Caco-2 (cell line): ENCODE measurements around the gene LEMD1. TPM values are rescaled to one million over a fixed set of nuclear protein-coding genes. Genes with fewer than 3 reads are reported as not detected.

Experiments used
- BruUV-seq: library from RNA; stranded (reverse); fragments of 400-500 nt; replicated peaks from 2 replicates; lab custom pipeline; 2021; lab: Mats Ljungman, UMichigan
- CTCF ChIA-PET: fragments of 300-600 bp; sonication (Branson Sonifier 250); formaldehyde crosslinking; loops from one replicate; lab custom pipeline; 2022; ENCODE audit warnings: antibody characterized with exemption; lab: Charles Lee
- POLR2A ChIA-PET: fragments of 300-600 bp; sonication (Branson Sonifier 250); formaldehyde crosslinking; loops from one replicate; lab custom pipeline; 2022; ENCODE audit warnings: antibody characterized with exemption; lab: Charles Lee
- DNase-seq, 2 experiments: peaks; one replicate each; pipeline versions ENCODE4 v3.0.0 to v3.0.0-alpha.2; 2020 to 2022
- H3K27me3 ChIP-seq: replicated peaks from 2 replicates; pipeline ENCODE4 v1.6.0; 2011; ENCODE audit warnings: low read length; ENCODE audit not compliant: control insufficient read depth, insufficient read depth
- H3K36me3 ChIP-seq: 2 replicates; pipeline ENCODE4 v1.5.1; 2011; ENCODE audit warnings: low read length; ENCODE audit not compliant: control insufficient read depth, insufficient read depth
- H3K4me1 ChIP-seq: fragments of 250-450 bp; sonication (Bioruptor Pico); 2 replicates; pipeline ENCODE4 v1.5.1; 2020; ENCODE audit warnings: mild to moderate bottlenecking
- H3K4me3 ChIP-seq: 2 replicates; pipeline ENCODE4 v1.5.1; 2011; ENCODE audit warnings: low read depth, mild to moderate bottlenecking, control low read depth, low read length
- H3K9me3 ChIP-seq: fragments of 250-450 bp; sonication (Bioruptor Pico); 2 replicates; pipeline ENCODE4 v1.5.1; 2020; ENCODE audit warnings: mild to moderate bottlenecking, moderate library complexity
- H3K27ac Mint-ChIP-seq: one replicate; pipeline ENCODE4 v1.8.0; 2022; ENCODE audit warnings: mixed read lengths; ENCODE audit not compliant: unreplicated experiment
- H3K27me3 Mint-ChIP-seq: one replicate; pipeline ENCODE4 v1.8.0; 2022; ENCODE audit warnings: mixed read lengths; ENCODE audit not compliant: insufficient read depth, unreplicated experiment
- H3K36me3 Mint-ChIP-seq: one replicate; pipeline ENCODE4 v1.8.0; 2022; ENCODE audit warnings: mild to moderate bottlenecking, mixed read lengths; ENCODE audit not compliant: insufficient read depth, unreplicated experiment
- H3K4me1 Mint-ChIP-seq: one replicate; pipeline ENCODE4 v1.8.0; 2022; ENCODE audit warnings: low read depth, mixed read lengths; ENCODE audit not compliant: unreplicated experiment
- H3K4me3 Mint-ChIP-seq: one replicate; pipeline ENCODE4 v1.8.0; 2022; ENCODE audit warnings: mild to moderate bottlenecking, moderate library complexity, mixed read lengths; ENCODE audit not compliant: unreplicated experiment
- H3K9me3 Mint-ChIP-seq: one replicate; pipeline ENCODE4 v1.8.0; 2022; ENCODE audit warnings: mixed read lengths; ENCODE audit not compliant: unreplicated experiment
- CTCF ChIP-seq, 2 experiments: fragments of 200-600 bp in 1 of 2; IDR thresholded peaks; 1 replicate in 1 of 2; 2 replicates in 1 of 2; pipeline versions ENCODE4 v1.5.1 to v1.8.0; 2011 to 2022; ENCODE audit warnings: antibody characterized with exemption in 1 of 2, control low read depth in 1 of 2, inconsistent platforms in 1 of 2, low read depth in 1 of 2, low read length in 1 of 2, mild to moderate bottlenecking in 1 of 2, moderate library complexity in 1 of 2; ENCODE audit not compliant: insufficient read depth in 1 of 2, severe bottlenecking in 1 of 2, unreplicated experiment in 1 of 2
- intact Hi-C: fragments of 100-400 bp; cut with micrococcal nuclease; formaldehyde crosslinking; loops from one replicate; pipeline ENCODE4 v1.10.0; 2022; ENCODE audit not compliant: unreplicated experiment
- total RNA-seq: library from RNA; stranded (reverse); gene quantifications from 2 replicates; pipeline ENCODE4 v1.2.3, GENCODE V29; 2022

LEMD1 gene
- total RNA-seq, 1 experiment from 2014 or later: not detected

DNA sequence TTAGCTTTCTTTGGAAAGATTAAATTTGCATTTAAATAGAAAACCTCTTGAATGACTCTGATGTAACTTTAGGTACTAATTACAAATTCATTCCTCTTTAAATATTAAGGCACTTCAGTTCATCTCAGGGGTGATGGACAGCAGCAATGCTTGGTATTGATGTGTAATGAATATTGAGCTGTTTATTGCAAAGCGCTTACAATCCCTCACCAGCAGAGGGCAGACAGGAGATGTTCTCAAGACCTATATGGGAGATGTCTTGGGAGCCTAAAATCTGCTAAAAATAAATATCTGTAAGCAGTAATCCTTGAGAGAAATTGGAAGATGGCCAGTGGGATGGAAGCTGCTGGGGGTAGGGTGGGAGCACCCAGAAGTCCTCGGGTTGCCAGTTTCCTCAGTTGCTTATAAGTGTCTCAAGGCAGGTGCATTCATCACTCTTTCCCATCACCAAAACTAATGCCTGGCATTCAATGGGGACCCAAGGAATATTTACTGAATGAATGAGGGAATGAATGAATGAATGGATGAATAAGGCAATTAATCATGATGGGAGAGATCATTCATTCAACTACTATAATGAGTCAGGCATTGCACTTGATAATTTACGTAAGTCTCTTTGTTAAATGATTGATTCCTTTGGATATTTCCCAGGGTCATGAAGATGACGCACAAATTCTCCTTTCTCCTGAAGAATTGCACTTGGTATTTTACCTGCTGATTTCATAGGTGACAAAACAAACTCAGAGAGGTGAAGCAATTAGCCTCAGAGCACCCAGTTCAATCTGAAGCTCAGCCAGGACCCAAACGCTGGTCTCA is 67.4 kb downstream of the LEMD1 start:
- ChIA-PET CTCF (interaction anchor here (0.5 to 2.8 kb wide), 37 partner anchors 9 to 1258 kb away, joined by 3 to 90 read pairs (median 4); no protein-coding TSS in a partner anchor), POLR2A (interaction anchor here (0.6 kb wide), 1 partner anchor 81 kb away, joined by 3 read pairs; no protein-coding TSS in a partner anchor)
- H3K27me3 Mint-ChIP-seq: peaks cover 12% of the 10 kb centered on the region
- Histone ChIP-seq H3K9me3 (no peaks in the 10 kb centered on the region), H3K4me1 (peaks cover 4% of the 10 kb centered on the region; the same call in 1 of the 2 replicates), H3K36me3 (no peaks in the 10 kb centered on the region), H3K4me3 (no peak overlapping the region), H3K27me3 (no peaks in the 10 kb centered on the region)
- no peak overlapping the region for H3K4me3 Mint-ChIP-seq
- no peaks in the 10 kb centered on the region for H3K9me3 Mint-ChIP-seq
- intact Hi-C loops: loop anchor here (1.0 kb wide), 2 partner anchors 131 to 170 kb away; no protein-coding TSS in a partner anchor
- H3K27ac Mint-ChIP-seq: no peak overlapping the region
- peak; percentile 80 to 85 for TF ChIP-seq CTCF (IDR thresholded peaks at IDR 0.05; ENCODE audit: insufficient read depth in 1 of 2, low read depth in 1 of 2, low read length in 1 of 2, severe bottlenecking in 1 of 2, unreplicated experiment in 1 of 2)
- no peaks in the 10 kb centered on the region for H3K36me3 Mint-ChIP-seq
- DNase-seq: peak; percentile 57 to 63
- H3K4me1 Mint-ChIP-seq: peaks cover 6% of the 10 kb centered on the region
- no TSS peak for BruUV-seq

GRCh38 chr1:205353612-205354011 is 68.2 kb downstream of the LEMD1 start:
- H3K4me3 ChIP-seq: no peak overlapping the region
- ChIA-PET POLR2A (no interaction called here), CTCF (interaction anchor here (0.6 to 2.8 kb wide), 35 partner anchors 9 to 1023 kb away, joined by 3 to 90 read pairs (median 4); partner anchors contain the start of gene CDK18)
- Mint-ChIP-seq H3K4me3 (no peak overlapping the region), H3K27ac (no peak overlapping the region), H3K4me1 (peaks cover 6% of the 10 kb centered on the region), H3K36me3 (no peaks in the 10 kb centered on the region), H3K27me3 (peaks cover 8% of the 10 kb centered on the region), H3K9me3 (no peaks in the 10 kb centered on the region)
- TF ChIP-seq CTCF (IDR thresholded peaks at IDR 0.05; ENCODE audit: insufficient read depth in 1 of 2, low read depth in 1 of 2, low read length in 1 of 2, severe bottlenecking in 1 of 2, unreplicated experiment in 1 of 2): no peak
- intact Hi-C loops: loop anchor here (1.0 kb wide), 1 partner anchor 132 kb away; no protein-coding TSS in a partner anchor
- no peaks in the 10 kb centered on the region for H3K36me3 ChIP-seq
- H3K4me1 ChIP-seq: peaks cover 4% of the 10 kb centered on the region; the same call in 1 of the 2 replicates
- no peaks in the 10 kb centered on the region for H3K9me3 ChIP-seq
- no peaks in the 10 kb centered on the region for H3K27me3 ChIP-seq
- BruUV-seq: no TSS peak
- DNase-seq: no peak

DNA sequence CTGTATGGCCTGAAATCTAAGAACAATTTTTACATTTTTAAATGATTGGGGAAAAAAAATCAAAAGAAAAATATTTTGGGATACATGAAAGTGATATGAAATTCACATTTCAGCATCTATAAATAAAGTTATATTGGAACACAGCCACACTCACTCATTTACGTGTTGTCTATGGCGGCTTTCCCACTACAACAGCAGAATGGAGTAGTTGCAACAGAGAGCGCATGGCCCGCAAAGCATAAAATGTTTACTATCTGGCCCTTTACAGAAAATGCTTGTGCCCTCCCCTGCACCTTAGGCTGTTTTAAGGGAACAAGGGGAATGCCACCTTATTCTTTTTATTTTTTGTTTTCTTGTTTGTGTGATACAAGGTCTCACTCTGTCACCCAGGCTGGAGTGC is 68.7 kb downstream of the LEMD1 start:
- POLR2A ChIA-PET: no interaction called here

More for the DNA sequence above, 68.7 kb downstream of the LEMD1 start:
- Mint-ChIP-seq H3K36me3 (no peaks in the 10 kb centered on the region), H3K9me3 (no peaks in the 10 kb centered on the region), H3K4me1 (peaks cover 6% of the 10 kb centered on the region), H3K4me3 (no peak overlapping the region), H3K27me3 (peaks cover 7% of the 10 kb centered on the region), H3K27ac (no peak overlapping the region)
- Histone ChIP-seq H3K9me3 (no peaks in the 10 kb centered on the region), H3K4me3 (no peak overlapping the region), H3K4me1 (peaks cover 4% of the 10 kb centered on the region; the same call in 1 of the 2 replicates), H3K27me3 (no peaks in the 10 kb centered on the region), H3K36me3 (no peaks in the 10 kb centered on the region)
- DNase-seq: no peak
- intact Hi-C loops: no loop called here
- no TSS peak for BruUV-seq
- no peak for TF ChIP-seq CTCF (IDR thresholded peaks at IDR 0.05; ENCODE audit: insufficient read depth in 1 of 2, low read depth in 1 of 2, low read length in 1 of 2, severe bottlenecking in 1 of 2, unreplicated experiment in 1 of 2)
- CTCF ChIA-PET: interaction anchor here (1.0 to 2.8 kb wide), 12 partner anchors 13 to 373 kb away, joined by 3 to 90 read pairs (median 4); no protein-coding TSS in a partner anchor
